Upper lobe of left lung (tissue), 6 donors: ENCODE results near the gene CARD9. TPM values are rescaled to one million over a fixed set of nuclear protein-coding genes. Genes with fewer than 3 reads are reported as not detected.
"Not testable (repeated sequence)": the region's sequence is repeated elsewhere in the genome, so short reads cannot be mapped to it uniquely, and the experiment has no call there.

Experiments
- ATAC-seq, 2 donors: fragments of 200-7000 bp; cut with Tn5 transposase; one replicate each; pipeline ENCODE4 v1.9.1; 2022; ENCODE audit warnings: mild to moderate bottlenecking in 2 of 2, moderate library complexity in 2 of 2; ENCODE audit not compliant: low FRiP score in 2 of 2
- DNase-seq, 2 donors: peaks; one replicate each; pipeline ENCODE4 v3.0.0-alpha.2; 2019 to 2020
- H3K27ac ChIP-seq, 4 donors: fragments of 200-600 bp; sonication (generic); one replicate each; pipeline ENCODE4 v1.5.1; 2016 to 2019
- H3K27me3 ChIP-seq, 4 donors: fragments of 200-600 bp; sonication (generic); one replicate each; pipeline ENCODE4 v1.5.1; 2017 to 2019
- H3K36me3 ChIP-seq, 4 donors: fragments of 200-600 bp; sonication (generic); one replicate each; pipeline ENCODE4 v1.5.1; 2016 to 2019
- H3K4me1 ChIP-seq, 4 donors: fragments of 200-600 bp; sonication (generic); one replicate each; pipeline ENCODE4 v1.5.1; 2018 to 2019
- H3K4me3 ChIP-seq, 4 donors: fragments of 200-600 bp; sonication (generic); one replicate each; pipeline ENCODE4 v1.5.1; 2017 to 2019; ENCODE audit warnings: mild to moderate bottlenecking in 2 of 4, moderate library complexity in 1 of 4
- H3K9me3 ChIP-seq, 4 donors: fragments of 200-600 bp; sonication (generic); one replicate each; pipeline ENCODE4 v1.5.1; 2018 to 2019
- CTCF ChIP-seq, 6 experiments: fragments of 450-650 bp in 4 of 6; fragments of 200-600 bp in 2 of 6; sonication (generic) in 2 of 6; IDR thresholded peaks; one replicate each; pipeline ENCODE4 v1.5.1; 2016 to 2019; ENCODE audit warnings: antibody characterized with exemption in 6 of 6
- EP300 ChIP-seq, 4 donors: sonication (generic); formaldehyde crosslinking; IDR thresholded peaks; one replicate each; pipeline ENCODE4 v1.5.1; 2017; ENCODE audit warnings: antibody characterized with exemption in 4 of 4, control low read depth in 2 of 4
- POLR2A ChIP-seq, 4 donors: fragments of 450-650 bp; IDR thresholded peaks; one replicate each; pipeline ENCODE4 v1.5.1; 2016 to 2017; ENCODE audit warnings: antibody characterized with exemption in 4 of 4, mild to moderate bottlenecking in 2 of 4
- POLR2AphosphoS5 ChIP-seq, 2 donors: sonication (generic); formaldehyde crosslinking; IDR thresholded peaks; one replicate each; pipeline ENCODE4 v1.5.1; 2017; ENCODE audit warnings: antibody characterized with exemption in 2 of 2
- WGBS, 2 donors: methylation state at CpG; one replicate each; pipeline ENCODE4 v1.1.5; 2017 to 2018; 5-methylcytosine and 5-hydroxymethylcytosine counted together
- total RNA-seq, 6 donors: library from RNA; depleted of rRNA in 4 of 6; stranded (reverse); fragments of >200 nt in 4 of 6; gene quantifications; one replicate each; pipeline versions ENCODE4 v1.1.0 to v1.2.1, GENCODE V29; 2016 to 2021
- donor health status: DM: no; HTN: no; CAD: no; lungs with moderate emphysema.
- donor health status: DM: no; HTN: yes; CAD: no; lungs with severe emphysema.

The CARD9 gene
- total RNA-seq, 6 donors from 2014 or later: 3.5 to 30.4 (median 16.8) TPM

- DNase-seq (peak in 1 of 2 donors; percentile 43), ATAC-seq (peak in 1 of 2 donors; percentile 1)
- 56 to 71% methylated on average over 9 to 13 of the region's 16 CpGs for WGBS, 2 donors
Measured at GRCh38 chr9:136352682-136353081, 20.8 kb downstream of the CARD9 start.

GRCh38 chr9:136351868-136352267, 21.6 kb downstream of the CARD9 start:
- 89 to 94% methylated on average over 15 to 18 of the region's 24 CpGs for WGBS, 2 donors
- Histone ChIP-seq H3K4me1 (peaks cover 5 to 32% (median 11%) of the 10 kb centered on the region in 4 donors), H3K36me3 (peaks cover 0 to 13% (median 6%) of the 10 kb centered on the region in 4 donors), H3K4me3 (peak overlapping the region in 1 of 4 donors; percentile 16)
- H3K27ac ChIP-seq, DNase-seq, H3K9me3 ChIP-seq, H3K27me3 ChIP-seq, ATAC-seq: not testable (repeated sequence)

More at GRCh38 chr9:136352682-136353081, 20.8 kb downstream of the CARD9 start:
- peaks cover 4 to 24% (median 8%) of the 10 kb centered on the region in 4 donors for H3K4me1 ChIP-seq
- H3K9me3 ChIP-seq: no peaks in the 10 kb centered on the region
- no peaks in the 10 kb centered on the region for H3K27me3 ChIP-seq
- H3K4me3 ChIP-seq: no peak overlapping the region
- H3K36me3 ChIP-seq: peaks cover 0 to 19% (median 10%) of the 10 kb centered on the region in 4 donors
- TF ChIP-seq EP300 (IDR thresholded peaks at IDR 0.05) (no peak), POLR2A (IDR thresholded peaks at IDR 0.05) (no peak), POLR2AphosphoS5 (IDR thresholded peaks at IDR 0.05) (no peak), CTCF (IDR thresholded peaks at IDR 0.05) (no peak)
- no peak overlapping the region for H3K27ac ChIP-seq

- Histone ChIP-seq H3K4me1 (peaks cover 11 to 37% (median 16%) of the 10 kb centered on the region in 4 donors), H3K27ac (no peak overlapping the region), H3K36me3 (peaks cover 0 to 9% (median 3%) of the 10 kb centered on the region in 4 donors), H3K27me3 (no peaks in the 10 kb centered on the region), H3K4me3 (peak overlapping the region in 1 of 4 donors; percentile 16), H3K9me3 (no peaks in the 10 kb centered on the region)
- ATAC-seq (no peak), DNase-seq (no peak)
- 63% methylated on average over 2 of the region's 11 CpGs; no CpG with 5 or more reads in 1 of the 2 donors for WGBS, 2 donors
- no peak for TF ChIP-seq CTCF (IDR thresholded peaks at IDR 0.05)
- no peak for TF ChIP-seq EP300 (IDR thresholded peaks at IDR 0.05)
- TF ChIP-seq POLR2AphosphoS5 (IDR thresholded peaks at IDR 0.05): no peak
- TF ChIP-seq POLR2A (IDR thresholded peaks at IDR 0.05): no peak
Measured at GRCh38 chr9:136351252-136351800, 22.1 kb downstream of the CARD9 start.

GRCh38 chr9:136349546-136349945, 23.9 kb downstream of the CARD9 start:
- 80 to 90% methylated on average over 14 to 23 of the region's 24 CpGs for WGBS, 2 donors
- Histone ChIP-seq H3K9me3 (no peaks in the 10 kb centered on the region), H3K27ac (no peak overlapping the region), H3K27me3 (no peaks in the 10 kb centered on the region), H3K4me1 (peaks cover 25 to 48% (median 31%) of the 10 kb centered on the region in 4 donors), H3K36me3 (peaks cover 0 to 6% (median 0%) of the 10 kb centered on the region in 4 donors), H3K4me3 (no peak overlapping the region)
- DNase-seq: no peak
- TF ChIP-seq POLR2AphosphoS5 (IDR thresholded peaks at IDR 0.05) (no peak), EP300 (IDR thresholded peaks at IDR 0.05) (no peak), CTCF (IDR thresholded peaks at IDR 0.05) (no peak), POLR2A (IDR thresholded peaks at IDR 0.05) (no peak)
- no peak for ATAC-seq

- ATAC-seq: no peak
- H3K4me3 ChIP-seq: no peak overlapping the region
Measured at GRCh38 chr9:136348691-136349090, 24.8 kb downstream of the CARD9 start.

More at GRCh38 chr9:136348691-136349090, 24.8 kb downstream of the CARD9 start:
- Histone ChIP-seq H3K27me3 (no peaks in the 10 kb centered on the region), H3K4me1 (peaks cover 23 to 54% (median 30%) of the 10 kb centered on the region in 4 donors), H3K36me3 (peaks cover 0 to 6% (median 0%) of the 10 kb centered on the region in 4 donors), H3K27ac (no peak overlapping the region), H3K9me3 (no peaks in the 10 kb centered on the region)
- TF ChIP-seq EP300 (IDR thresholded peaks at IDR 0.05): no peak
- no peak for TF ChIP-seq POLR2A (IDR thresholded peaks at IDR 0.05)
- no peak for DNase-seq
- WGBS, 2 donors: 95% methylated on average over 10 to 14 of the region's 14 CpGs
